Ovary (tissue), 9 donors: ENCODE results near the gene CD9. TPM values are rescaled to one million over a fixed set of nuclear protein-coding genes. Genes with fewer than 3 reads are reported as not detected.
"Not testable (repeated sequence)": the region's sequence is repeated elsewhere in the genome, so short reads cannot be mapped to it uniquely, and the experiment has no call there.

Source experiments
- DNase-seq, 5 donors: peaks; one replicate each; pipeline ENCODE4 v3.0.0-alpha.2; 2019 to 2020
- H3K27ac ChIP-seq, 2 donors: fragments of 200-600 bp; one replicate each; pipeline versions ENCODE4 v1.5.1 to v1.8.0; 2019 to 2022
- H3K27me3 ChIP-seq: fragments of 200-600 bp; one replicate; pipeline ENCODE4 v1.8.0; 2022
- H3K36me3 ChIP-seq: fragments of 200-600 bp; sonication (generic); one replicate; pipeline ENCODE4 v1.5.1; 2019
- H3K4me1 ChIP-seq: one replicate; pipeline ENCODE4 v1.8.1; 2013; ENCODE audit warnings: mild to moderate bottlenecking, moderate library complexity; ENCODE audit not compliant: insufficient read depth
- H3K4me3 ChIP-seq: fragments of 200-600 bp; sonication (generic); one replicate; pipeline ENCODE4 v1.5.1; 2017
- H3K9me3 ChIP-seq, 2 donors: fragments of 200-600 bp in 1 of 2; sonication (generic) in 1 of 2; one replicate each; pipeline versions ENCODE4 v1.5.1 to v1.8.1; 2013 to 2019; ENCODE audit warnings: mild to moderate bottlenecking in 1 of 2, moderate library complexity in 1 of 2
- CTCF ChIP-seq, 3 donors: fragments of 450-650 bp in 2 of 3; fragments of 200-600 bp in 1 of 3; IDR thresholded peaks; one replicate each; pipeline versions ENCODE4 v1.5.1 to v1.8.0; 2016 to 2022; ENCODE audit warnings: antibody characterized with exemption in 3 of 3, mild to moderate bottlenecking in 1 of 3
- EP300 ChIP-seq: sonication (generic); formaldehyde crosslinking; IDR thresholded peaks from one replicate; pipeline ENCODE4 v1.6.1; 2017; ENCODE audit warnings: antibody characterized with exemption
- POLR2A ChIP-seq: fragments of 450-650 bp; IDR thresholded peaks from one replicate; pipeline ENCODE4 v1.6.1; 2017; ENCODE audit warnings: antibody characterized with exemption, mild to moderate bottlenecking, moderate library complexity
- WGBS, 3 donors: extraction: QIAGEN DNeasy Blood & Tissue Kit in 1 of 3; methylation state at CpG; one replicate each; pipeline versions ENCODE4 v1.1.5 to v1.1.7; 2013 to 2017; 5-methylcytosine and 5-hydroxymethylcytosine counted together
- intact Hi-C, 4 donors: fragments of 100-400 bp; cut with DNase I; formaldehyde crosslinking; loops; one replicate each; pipeline versions ENCODE4 v1.11.0 to v1.15.1; 2022 to 2023
- polyA plus RNA-seq, 2 donors: library from polyadenylated mRNA; stranded (reverse); fragments of 200-250 nt in 1 of 2; fragments of 350-450 nt in 1 of 2; fragmentation: Illumina TruSeq in 1 of 2; extraction: RNeasy Lipid Tissue Mini Kit (QIAGEN cat#74804) in 1 of 2; gene quantifications; one replicate each; pipeline ENCODE4 v1.2.3, GENCODE V29; 2013 to 2014
- total RNA-seq, 7 donors: library from RNA; depleted of rRNA in 2 of 7; stranded (reverse); fragments of >200 nt in 2 of 7; fragmentation: NEBNext Ultra II Directional in 3 of 7; extraction: Animal tissue kit (Norgen Biotek cat#: 25700) in 3 of 7; gene quantifications; one replicate each; pipeline versions ENCODE4 v1.1.0 to v1.2.4, GENCODE V29; 2016 to 2023
- donor health status: DM: no; HTN: no; CAD: no; lungs with moderate emphysema.
- donor health status: DM: no; HTN: no; CAD: no.
- donor health status: Bipolar disorder and iron deficiency.
- donor health status: DM: yes; HTN: yes; CAD: no.
- donor health status: DM: no; HTN: no; CAD: no.
- donor health status: DM: yes; HTN: yes; CAD: no.

The CD9 gene
- total and polyA plus RNA-seq, 9 donors: 23.9 to 372 (median 60.7) TPM

- 36 to 48% (median 43%) methylated on average over 4 of the region's 4 CpGs for WGBS, 3 donors
- Histone ChIP-seq H3K27me3 (no peaks in the 10 kb centered on the region), H3K36me3 (no peaks in the 10 kb centered on the region), H3K9me3 (no peaks in the 10 kb centered on the region), H3K4me1 (peaks cover 2% of the 10 kb centered on the region), H3K27ac (no peak overlapping the region), H3K4me3 (no peak overlapping the region)
- TF ChIP-seq POLR2A (no peak), EP300 (no peak), CTCF (IDR thresholded peaks at IDR 0.05) (no peak)
- intact Hi-C loops: no loop called here
- DNase-seq: no peak
These were observed 41.9 kb upstream of the CD9 start for GRCh38 chr12:6158255-6158654.

- Histone ChIP-seq H3K36me3 (no peaks in the 10 kb centered on the region), H3K4me3 (no peak overlapping the region), H3K9me3 (no peaks in the 10 kb centered on the region), H3K27ac (no peak overlapping the region), H3K27me3 (no peaks in the 10 kb centered on the region), H3K4me1 (peaks cover 2% of the 10 kb centered on the region)
- intact Hi-C loops: no loop called here
- WGBS, 3 donors: 87 to 92% (median 90%) methylated on average over 11 of the region's 11 CpGs
- no peak for DNase-seq
- TF ChIP-seq EP300 (no peak), CTCF (IDR thresholded peaks at IDR 0.05) (no peak), POLR2A (no peak)
These were observed 41.5 kb upstream of the CD9 start for GRCh38 chr12:6158749-6159148.

- H3K9me3 ChIP-seq, H3K27me3 ChIP-seq, H3K27ac ChIP-seq, H3K4me1 ChIP-seq, DNase-seq, H3K36me3 ChIP-seq, intact Hi-C loops, H3K4me3 ChIP-seq: not testable (repeated sequence)
- WGBS, 3 donors: 71 to 84% (median 73%) methylated on average over 49 to 50 of the region's 50 CpGs
These were observed 40.8 kb upstream of the CD9 start for GRCh38 chr12:6159166-6160011.

GRCh38 chr12:6160049-6160649 is 40.1 kb upstream of the CD9 start:
- WGBS, 3 donors: 94 to 96% (median 95%) methylated on average over 19 of the region's 19 CpGs
- not testable (repeated sequence) for H3K27ac ChIP-seq

GRCh38 chr12:6161124-6161882 is 38.9 kb upstream of the CD9 start:
- Histone ChIP-seq H3K4me3 (no peak overlapping the region), H3K36me3 (no peaks in the 10 kb centered on the region), H3K9me3 (no peaks in the 10 kb centered on the region), H3K27ac (no peak overlapping the region), H3K27me3 (no peaks in the 10 kb centered on the region), H3K4me1 (peaks cover 2% of the 10 kb centered on the region)
- DNase-seq: no peak
- TF ChIP-seq CTCF (IDR thresholded peaks at IDR 0.05): no peak
- no peak for TF ChIP-seq POLR2A
- no peak for TF ChIP-seq EP300
- intact Hi-C loops: no loop called here
- 12 to 23% (median 12%) methylated on average over 16 of the region's 16 CpGs for WGBS, 3 donors

More at GRCh38 chr12:6160049-6160649, 40.1 kb upstream of the CD9 start:
- H3K4me3 ChIP-seq, H3K9me3 ChIP-seq, intact Hi-C loops, H3K4me1 ChIP-seq, H3K27me3 ChIP-seq, DNase-seq, H3K36me3 ChIP-seq: not testable (repeated sequence)
